Posterior vena cava (tissue), 2 donors: ENCODE measurements around the gene MACROD2. TPM values are rescaled to one million over a fixed set of nuclear protein-coding genes. Genes with fewer than 3 reads are reported as not detected.
"Not testable (repeated sequence)": the region's sequence is repeated elsewhere in the genome, so short reads cannot be mapped to it uniquely, and the experiment has no call there.

Experiments used
- DNase-seq: peaks from one replicate; pipeline ENCODE4 v3.0.0-alpha.2; 2020; ENCODE audit warnings: low spot score
- intact Hi-C, 2 donors: fragments of 100-400 bp; cut with DNase I; formaldehyde crosslinking; loops; one replicate each; pipeline versions ENCODE4 v1.14.1 to v1.14.2; 2022 to 2023
- total RNA-seq, 2 donors: library from RNA; stranded (reverse); fragmentation: NEBNext Ultra II Directional; extraction: Animal tissue kit (Norgen Biotek cat#: 25700); gene quantifications; one replicate each; pipeline ENCODE4 v1.2.1, GENCODE V29; 2021
- donor health status: DM: yes; HTN: yes; CAD: no.
- donor health status: DM: yes; HTN: yes; CAD: no.

The MACROD2 gene
- total RNA-seq, 2 donors from 2014 or later: 15.5 to 25.5 TPM

- no peak for DNase-seq
These were observed 1517.6 kb downstream of the MACROD2 start for GRCh38 chr20:15512916-15513315.

GRCh38 chr20:15515691-15516090 lies 1520.4 kb downstream of the MACROD2 start:
- intact Hi-C loops: no loop called here
- DNase-seq: no peak

More at GRCh38 chr20:15512916-15513315, 1517.6 kb downstream of the MACROD2 start:
- intact Hi-C loops: no loop called here

- intact Hi-C loops: no loop called here
- no peak for DNase-seq
These were observed 1525.7 kb downstream of the MACROD2 start for GRCh38 chr20:15520930-15521524.

- intact Hi-C loops: no loop called here
- DNase-seq: no peak
These were observed 1528.1 kb downstream of the MACROD2 start for GRCh38 chr20:15523400-15523799.

- DNase-seq: no peak
- intact Hi-C loops: no loop called here
These were observed 1533.2 kb downstream of the MACROD2 start for GRCh38 chr20:15528391-15529111.

- intact Hi-C loops: no loop called here
- DNase-seq: no peak
These were observed 1540.5 kb downstream of the MACROD2 start for GRCh38 chr20:15535863-15536262.

GRCh38 chr20:15537200-15537599 lies 1541.9 kb downstream of the MACROD2 start:
- DNase-seq, intact Hi-C loops: not testable (repeated sequence)

GRCh38 chr20:15542655-15543054 lies 1547.3 kb downstream of the MACROD2 start:
- DNase-seq: no peak
- intact Hi-C loops: no loop called here

GRCh38 chr20:15544742-15545141 lies 1549.4 kb downstream of the MACROD2 start:
- no peak for DNase-seq
- intact Hi-C loops: no loop called here

GRCh38 chr20:15546525-15547023 lies 1551.3 kb downstream of the MACROD2 start:
- intact Hi-C loops: no loop called here

GRCh38 chr20:15547119-15547518 lies 1551.8 kb downstream of the MACROD2 start:
- intact Hi-C loops: no loop called here
- DNase-seq: no peak

More at GRCh38 chr20:15546525-15547023, 1551.3 kb downstream of the MACROD2 start:
- no peak for DNase-seq

- DNase-seq: no peak
- intact Hi-C loops: no loop called here
These were observed 1555.0 kb downstream of the MACROD2 start for GRCh38 chr20:15550116-15550870.

- DNase-seq: no peak
- intact Hi-C loops: no loop called here
These were observed 1560.6 kb downstream of the MACROD2 start for GRCh38 chr20:15555913-15556312.

GRCh38 chr20:15556869-15557268 lies 1561.6 kb downstream of the MACROD2 start:
- no peak for DNase-seq
- intact Hi-C loops: no loop called here

GRCh38 chr20:15561070-15561569 lies 1565.8 kb downstream of the MACROD2 start:
- DNase-seq: no peak
- intact Hi-C loops: no loop called here

GRCh38 chr20:15561707-15562404 lies 1566.5 kb downstream of the MACROD2 start:
- DNase-seq: no peak
- intact Hi-C loops: no loop called here

GRCh38 chr20:15563836-15564235 lies 1568.5 kb downstream of the MACROD2 start:
- no peak for DNase-seq
- intact Hi-C loops: no loop called here

- DNase-seq: no peak
- intact Hi-C loops: no loop called here
These were observed 1569.7 kb downstream of the MACROD2 start for GRCh38 chr20:15564981-15565380.

GRCh38 chr20:15565786-15566185 lies 1570.5 kb downstream of the MACROD2 start:
- no peak for DNase-seq
- intact Hi-C loops: no loop called here
